NCI-H1105 treated with DMSO at 0.1 percent for 48 hours (cell line): ENCODE measurements around the gene ULK1.

ENCODE experiments used
- DNase-seq: peaks from one replicate; lab custom pipeline; 2025; lab: John Stamatoyannopoulos, UW

Gene ULK1

DNA sequence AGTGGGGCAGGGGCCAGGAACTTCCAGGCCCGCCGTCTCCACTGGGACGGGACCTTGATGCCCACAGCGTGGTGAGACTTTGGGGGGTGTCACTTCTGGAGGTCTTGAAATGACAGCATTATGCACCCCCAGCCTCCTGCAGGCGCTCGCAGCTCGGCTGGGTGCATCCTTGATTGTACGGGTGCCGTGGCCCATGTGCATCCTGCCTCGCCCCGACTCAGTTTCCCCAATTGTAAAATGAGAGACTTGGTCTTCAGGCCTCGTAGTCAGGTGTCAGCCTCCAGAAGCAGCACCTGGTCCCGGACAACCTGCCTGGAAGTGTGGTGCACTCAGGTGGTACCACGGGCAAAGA, 25.7 kb downstream of the ULK1 start:
- DNase-seq, result no peak

DNA sequence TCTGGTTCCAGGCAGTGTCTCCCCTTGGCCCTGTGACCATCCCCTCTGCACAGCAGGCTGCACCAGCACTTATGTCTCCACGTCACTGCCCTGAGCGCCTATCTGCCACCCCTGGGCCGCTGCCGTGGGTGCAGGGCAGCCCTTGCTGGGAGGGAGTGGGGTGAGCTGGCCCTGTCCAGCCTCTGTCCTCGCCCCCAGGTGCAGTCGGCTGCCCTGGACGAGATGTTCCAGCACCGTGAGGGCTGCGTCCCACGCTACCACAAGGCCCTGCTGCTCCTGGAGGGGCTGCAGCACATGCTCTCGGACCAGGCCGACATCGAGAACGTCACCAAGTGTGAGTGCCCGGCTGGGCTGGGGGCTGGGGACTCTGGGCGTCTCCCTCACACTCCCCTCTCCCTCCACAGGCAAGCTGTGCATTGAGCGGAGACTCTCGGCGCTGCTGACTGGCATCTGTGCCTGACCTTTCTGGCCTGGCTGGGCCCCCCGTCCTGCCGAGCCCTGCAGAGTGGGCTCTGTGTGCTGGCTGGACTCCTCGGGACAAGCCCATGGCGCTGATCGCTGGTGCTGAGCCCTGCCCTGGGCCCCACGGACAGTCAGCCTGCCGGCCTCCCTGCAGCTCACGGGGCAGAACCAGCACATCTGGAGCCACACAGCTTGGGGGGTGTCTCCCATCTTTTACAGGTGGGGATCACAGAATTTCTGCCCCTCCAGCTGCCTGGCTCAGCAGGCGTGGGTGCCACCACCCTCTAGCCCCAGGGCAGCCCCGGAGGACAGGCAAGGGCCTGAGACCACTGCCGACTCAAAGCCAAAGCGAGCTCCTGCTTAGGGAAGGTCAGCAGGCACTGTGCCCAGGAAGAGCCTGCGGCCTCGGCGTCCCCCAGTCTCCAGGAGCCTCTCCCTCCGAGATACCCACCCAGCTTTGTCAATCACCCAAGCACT, 26.7 kb downstream of the ULK1 start:
- DNase-seq, result no peak

DNA sequence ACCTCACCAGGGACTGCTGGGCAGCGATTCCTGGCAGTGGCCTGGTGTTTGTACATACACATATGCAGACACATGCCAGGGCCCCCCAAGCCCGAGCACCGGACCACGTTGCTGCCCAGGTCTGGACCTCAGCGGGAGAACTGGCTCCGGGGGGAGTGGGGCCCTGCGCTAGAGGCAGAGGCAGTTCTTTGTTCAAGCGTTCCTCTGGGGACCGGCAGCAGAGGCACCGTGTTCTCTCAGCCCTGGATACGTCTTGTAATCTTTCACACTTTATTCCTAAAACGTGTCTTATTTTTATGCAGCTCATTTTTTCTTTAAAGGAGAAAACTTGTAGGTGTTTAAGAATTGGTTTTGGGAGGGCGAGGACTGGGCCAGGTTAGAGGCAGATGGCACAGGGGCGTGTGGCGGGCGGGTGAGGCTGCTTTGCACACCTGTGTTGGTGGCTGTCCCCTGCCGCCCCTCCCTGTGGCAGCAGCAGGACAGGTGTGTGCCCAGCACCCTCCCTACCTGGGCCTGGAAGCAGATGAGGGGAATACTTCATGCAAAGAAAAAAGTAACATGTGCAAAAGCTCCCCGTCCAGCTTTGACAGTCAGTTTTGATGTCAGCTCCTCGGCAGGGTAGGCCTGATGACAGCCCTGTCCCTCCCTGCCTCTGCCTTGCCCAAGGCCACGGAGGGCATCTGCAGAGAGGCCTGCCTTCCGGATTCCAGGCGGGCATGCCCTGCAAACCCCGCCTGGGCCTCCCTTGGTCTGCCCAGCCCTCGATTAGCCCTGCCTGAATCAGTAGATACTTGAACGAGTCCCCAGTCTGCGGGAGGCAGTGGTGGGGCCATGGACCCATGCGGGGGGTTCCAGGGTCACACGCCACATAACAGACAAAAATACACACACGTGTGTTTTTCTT, 27.7 kb downstream of the ULK1 start:
- DNase-seq, result no peak

DNA sequence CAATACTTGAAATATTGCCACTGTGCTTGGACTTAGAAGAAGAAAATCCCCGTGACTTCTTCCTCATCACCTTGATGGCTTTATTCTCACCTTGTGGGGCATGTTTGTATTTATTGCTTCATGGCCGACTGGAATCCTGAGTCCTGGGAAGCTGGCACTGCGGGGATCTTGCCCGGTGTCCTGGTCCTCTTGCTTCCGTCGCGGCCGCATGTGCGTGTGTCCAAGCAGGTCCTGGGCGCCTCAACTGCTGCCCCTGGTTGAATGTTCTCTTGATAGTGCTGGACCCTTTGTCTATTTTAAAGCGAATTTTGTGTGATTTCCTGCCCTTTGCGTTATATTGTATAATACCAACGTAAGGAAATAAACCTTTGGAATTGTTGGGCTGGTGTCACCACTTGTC, 28.4 kb downstream of the ULK1 start:
- no peak for DNase-seq

DNA sequence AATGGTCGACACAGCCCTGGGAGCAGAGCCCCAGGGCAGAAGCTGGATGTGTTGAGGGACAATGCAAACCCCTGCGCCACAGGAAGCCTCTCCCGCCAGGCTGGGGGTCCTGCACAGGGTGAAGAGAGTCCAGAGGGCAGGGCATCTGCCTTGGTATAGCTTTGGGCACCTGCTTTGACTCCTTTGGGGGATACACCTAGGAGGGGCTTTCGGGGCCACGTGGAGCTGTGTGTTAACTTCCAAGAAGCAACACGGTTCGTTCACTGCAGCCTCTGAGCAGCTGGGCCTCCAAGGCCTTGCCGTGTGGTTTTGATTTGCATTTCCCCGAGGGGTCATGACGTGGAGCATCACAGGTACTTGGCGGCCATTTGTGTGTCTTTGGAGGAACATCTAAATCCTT, 28.8 kb downstream of the ULK1 start:
- no peak for DNase-seq

DNA sequence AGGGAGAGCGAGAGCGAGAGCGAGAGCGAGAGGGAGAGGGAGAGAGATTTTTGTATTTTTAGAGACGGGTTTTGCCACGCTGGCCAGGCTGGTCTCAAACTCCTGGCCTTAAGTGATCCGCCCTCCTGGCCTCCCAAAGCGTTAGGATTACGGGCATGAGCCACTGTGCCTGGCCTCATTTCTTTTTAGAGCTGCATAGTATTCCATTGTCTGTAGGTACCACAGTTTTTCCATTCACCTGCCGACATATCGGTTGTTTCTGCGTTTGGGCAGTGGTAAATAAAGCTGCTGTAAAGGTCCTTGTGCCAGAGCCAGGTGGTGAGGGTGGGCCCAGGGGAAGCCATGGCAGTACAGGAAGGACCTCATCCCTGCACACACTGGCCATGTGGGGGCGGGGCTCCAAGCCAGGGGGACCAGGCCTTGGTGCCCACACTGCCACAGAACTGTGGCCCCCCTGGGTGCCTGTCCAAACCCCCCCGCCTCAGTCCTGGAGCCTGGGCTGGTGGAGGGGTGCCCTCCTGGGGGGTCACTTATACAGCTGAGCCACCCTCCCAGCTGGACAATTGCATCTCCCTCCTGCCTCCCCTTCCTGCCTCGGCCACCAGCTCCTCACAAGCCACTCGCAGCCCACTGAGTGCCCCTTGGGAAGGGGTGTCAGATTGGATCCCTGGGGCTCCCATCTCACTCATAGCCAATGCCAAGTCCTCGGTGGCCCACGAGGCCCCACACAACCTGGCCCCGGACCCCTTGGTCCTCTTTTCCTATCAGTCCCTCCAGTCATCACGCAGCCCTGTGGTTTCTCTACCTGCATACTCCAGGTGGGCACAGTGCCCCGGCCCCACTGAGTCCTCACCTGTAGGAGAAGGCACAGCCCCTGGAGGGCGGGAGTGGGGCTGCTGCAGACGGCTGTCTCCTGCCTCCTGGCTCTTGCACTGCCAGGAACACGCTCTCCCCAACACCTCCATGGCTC, 33.0 kb downstream of the ULK1 start:
- DNase-seq, result no peak

DNA sequence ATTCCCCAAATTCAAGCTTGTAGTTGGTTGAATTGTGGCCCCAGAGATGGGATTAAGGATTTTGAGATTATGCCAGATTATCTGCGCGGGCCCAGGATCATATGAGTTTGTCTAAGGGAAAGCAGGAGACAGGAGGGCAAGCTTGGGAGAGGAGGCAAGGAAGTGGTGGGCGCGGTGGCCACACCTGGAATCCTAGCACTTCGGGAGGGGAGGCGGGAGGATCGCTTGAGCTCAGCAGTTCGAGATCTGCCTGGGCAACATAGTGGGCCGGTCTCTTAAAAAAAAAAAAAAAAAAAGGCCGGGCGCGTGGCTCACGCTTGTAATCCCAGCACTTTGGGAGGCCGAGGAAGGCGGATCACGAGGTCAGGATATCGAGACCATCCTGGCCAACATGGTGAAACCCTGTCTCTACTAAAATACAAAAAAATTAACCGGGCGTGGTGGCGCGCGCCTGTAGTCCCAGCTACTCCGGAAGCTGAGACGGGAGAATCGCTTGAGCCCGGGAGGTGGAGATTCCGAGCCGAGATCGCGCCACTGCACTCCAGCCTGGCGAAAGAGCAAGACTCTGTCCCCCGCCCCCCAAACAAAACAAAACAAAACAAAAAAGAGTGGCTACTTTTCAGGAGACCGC, 33.8 kb downstream of the ULK1 start:
- DNase-seq, result no peak

DNA sequence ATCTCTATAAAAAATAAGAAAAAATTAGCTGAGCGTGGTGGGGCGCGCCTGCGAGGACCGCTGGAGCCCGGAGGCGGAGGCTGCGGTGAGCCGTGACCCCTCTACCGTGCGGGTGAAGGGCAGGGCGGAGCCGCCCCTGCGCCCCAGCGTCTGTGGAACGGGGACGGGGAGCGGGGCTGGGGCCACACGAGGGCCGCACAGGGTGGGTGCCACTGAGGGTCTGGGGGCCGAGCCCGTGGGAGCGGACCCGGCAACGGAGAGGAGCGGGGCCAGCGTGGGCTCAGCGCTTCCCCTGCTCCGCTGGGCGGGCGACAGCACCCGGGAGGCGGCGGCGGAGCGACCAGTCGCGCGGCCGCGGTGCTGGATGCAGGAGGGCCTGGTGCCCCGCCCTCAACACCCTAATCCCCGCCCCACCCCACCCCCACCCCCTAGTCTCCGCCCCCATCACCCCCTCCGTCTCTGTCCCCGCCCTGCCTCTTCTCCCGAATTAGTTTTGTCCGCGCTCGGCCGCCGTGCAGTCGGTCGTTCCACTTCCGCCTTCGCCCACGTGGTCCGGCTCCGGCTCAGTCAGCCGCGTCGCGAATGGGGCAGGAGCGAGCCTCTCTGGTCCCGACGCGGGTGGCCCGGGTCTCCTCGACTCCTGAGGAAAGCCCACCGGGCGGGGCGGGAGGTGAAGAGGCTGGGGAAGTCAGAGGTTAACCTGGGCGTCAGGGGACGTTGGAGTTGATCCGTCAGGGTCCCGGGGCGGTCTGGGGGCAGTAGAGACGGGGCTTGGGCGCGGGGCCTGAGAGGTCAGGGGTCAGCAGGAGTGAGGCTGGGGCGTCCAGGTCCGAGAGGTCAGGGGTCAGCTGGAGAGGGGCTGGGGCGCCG, 34.5 kb downstream of the ULK1 start, which contains the start of gene PUS1:
Gene PUS1 (plus strand): TSS at position 566 of the 870 bp plus-strand sequence. CDS start 447 bp downstream, outside the sequence.
- peak; percentile 89 for DNase-seq

DNA sequence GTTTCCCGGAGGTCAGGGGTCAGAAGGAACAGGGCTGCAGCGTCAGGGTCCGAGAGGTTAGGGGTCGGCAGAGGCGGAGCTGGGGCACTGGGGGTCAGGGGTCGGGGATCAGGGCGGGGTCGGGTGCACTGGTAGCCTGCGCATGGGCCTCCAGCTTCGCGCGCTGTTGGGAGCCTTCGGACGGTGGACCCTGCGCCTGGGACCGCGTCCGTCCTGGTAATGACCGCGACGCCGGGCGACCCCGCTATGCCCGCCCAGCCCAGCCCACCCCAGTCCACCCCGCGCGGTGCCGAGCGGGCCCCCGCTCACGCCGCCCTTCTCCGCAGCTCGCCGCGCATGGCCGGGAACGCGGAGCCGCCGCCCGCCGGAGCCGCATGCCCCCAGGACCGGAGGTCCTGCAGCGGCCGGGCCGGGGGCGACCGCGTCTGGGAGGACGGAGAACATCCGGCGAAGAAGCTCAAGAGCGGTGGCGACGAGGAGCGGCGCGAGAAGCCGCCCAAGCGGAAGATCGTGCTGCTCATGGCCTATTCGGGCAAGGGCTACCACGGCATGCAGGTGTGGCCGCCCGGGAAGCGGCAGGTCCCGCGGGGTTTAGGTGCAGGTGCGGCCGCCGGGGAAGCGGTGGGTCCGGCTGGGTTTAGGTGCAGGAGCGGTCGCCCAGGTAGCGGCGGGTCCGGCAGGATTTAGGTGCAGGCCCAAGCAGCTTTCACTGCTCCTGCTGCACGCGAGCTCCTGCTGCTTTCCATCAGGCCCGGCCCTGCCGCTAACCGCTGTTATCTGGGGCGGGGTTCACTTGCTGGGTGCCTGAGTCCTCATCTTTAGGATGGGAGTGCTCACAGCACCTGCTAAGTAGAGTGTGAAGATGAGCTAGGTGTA, 35.4 kb downstream of the ULK1 start:
- no peak for DNase-seq

DNA sequence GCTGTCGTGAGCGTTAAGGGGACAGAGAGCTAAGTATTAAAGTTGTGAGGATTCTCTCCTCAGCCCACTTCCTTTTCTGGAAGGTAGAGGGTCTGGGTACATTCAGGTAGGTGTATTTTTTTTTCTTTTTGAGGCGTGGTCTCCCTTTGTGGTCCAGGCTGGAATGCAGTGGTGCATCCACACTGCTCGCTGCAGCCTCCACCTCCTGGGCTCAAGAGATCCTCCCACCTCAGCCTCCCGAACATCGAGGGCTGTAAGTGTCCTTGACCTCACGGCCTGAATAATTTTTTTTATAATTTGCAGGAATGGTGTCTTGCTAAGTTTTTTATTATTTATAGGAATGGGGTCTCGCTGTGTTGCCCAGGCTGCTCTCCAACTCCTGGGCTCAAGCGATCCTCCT, 36.1 kb downstream of the ULK1 start:
- DNase-seq, result no peak

DNA sequence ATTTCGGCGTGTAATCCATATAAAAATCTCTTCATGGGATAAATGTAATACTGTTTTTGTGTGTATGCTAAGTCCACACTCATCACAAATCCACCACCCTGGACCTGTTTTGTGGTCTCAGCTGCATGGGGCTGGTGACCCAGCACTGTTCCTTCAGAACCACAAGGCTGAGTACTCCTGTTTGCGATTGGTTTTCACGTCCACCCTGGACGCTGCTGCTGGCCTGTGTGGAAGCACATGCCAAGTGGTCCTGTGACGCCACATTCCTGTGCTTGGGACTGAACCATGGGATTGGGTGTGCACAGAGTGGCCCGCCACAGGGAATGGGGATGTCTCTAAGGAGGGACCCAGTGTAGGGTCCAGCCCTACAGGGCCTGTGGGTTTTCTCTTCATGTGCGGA, 39.0 kb downstream of the ULK1 start:
- DNase-seq, result no peak

DNA sequence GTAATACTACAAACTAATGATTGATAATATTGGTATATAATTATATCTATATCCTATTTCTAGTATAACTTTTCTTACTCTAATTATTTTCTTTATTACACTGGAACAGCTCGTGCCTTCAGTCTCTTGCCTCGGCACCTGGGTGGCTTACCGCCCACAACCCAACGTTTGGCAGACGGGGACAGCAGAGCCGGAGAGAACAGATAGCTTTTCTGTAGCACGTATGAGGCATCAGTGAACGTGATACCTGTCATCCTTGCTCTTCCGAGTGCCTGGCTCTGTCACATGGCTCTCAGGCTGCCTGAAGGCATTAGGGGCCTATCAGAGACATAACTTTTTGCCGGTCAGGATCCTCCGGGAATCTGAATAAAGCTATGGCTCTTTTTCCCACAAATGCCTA, 40.1 kb downstream of the ULK1 start:
- DNase-seq, result no peak

DNA sequence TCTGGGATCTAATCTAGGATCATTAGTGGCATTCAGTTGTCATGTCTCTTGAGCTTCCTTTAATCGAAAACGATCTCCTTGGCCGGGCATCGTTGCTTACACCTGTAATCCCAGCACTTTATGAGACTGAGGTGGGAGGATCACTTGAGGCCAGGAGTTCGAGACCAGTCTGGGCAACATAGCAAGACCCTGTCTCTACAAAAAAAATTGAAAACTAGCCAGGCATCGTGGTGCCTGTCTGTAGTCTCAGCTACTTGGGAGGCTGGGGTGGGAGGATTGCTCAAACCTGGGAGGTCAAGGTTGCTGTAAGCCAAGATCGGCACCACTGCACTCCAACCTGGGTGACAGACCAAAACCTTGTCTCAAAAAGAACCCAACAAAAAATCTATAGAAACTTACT, 43.7 kb downstream of the ULK1 start:
- no peak for DNase-seq

DNA sequence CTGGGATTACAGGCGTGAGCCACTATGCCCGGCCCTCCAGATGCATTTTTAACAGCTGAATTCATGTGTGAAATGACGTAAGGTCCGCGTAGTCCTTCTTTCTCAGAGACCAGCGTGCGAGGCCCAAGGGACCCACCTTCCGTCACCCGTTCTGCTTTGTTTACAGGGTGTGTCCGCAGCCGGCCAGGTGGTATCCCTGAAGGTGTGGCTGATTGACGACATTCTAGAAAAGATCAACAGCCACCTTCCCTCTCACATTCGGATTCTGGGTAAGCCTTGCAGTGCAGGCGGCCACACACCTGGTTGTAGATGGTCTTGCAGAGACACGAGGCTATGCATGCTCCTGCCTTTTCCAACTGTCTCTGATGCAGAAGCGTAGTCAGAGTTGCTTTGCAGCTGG, 44.6 kb downstream of the ULK1 start:
- no peak for DNase-seq

DNA sequence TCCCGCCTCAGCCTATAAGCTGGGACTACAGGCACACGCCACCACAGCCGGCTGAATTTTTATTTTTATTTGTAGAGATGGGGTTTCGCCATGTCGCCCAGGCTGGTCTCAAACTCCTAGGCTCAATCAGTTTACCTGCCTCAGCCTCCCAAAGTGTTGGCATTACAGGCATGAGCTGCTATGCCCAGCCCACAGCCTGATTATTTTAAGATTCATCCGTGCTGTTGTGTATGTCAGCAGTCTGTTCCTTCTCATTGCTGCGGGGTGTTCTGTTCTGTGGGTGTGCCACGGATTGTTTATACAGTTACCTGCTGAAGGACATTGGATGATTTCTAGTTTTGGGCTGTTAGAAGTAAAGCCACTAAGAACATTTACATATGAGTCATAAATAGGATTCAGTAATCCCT, 45.7 kb downstream of the ULK1 start:
- DNase-seq, result no peak

DNA sequence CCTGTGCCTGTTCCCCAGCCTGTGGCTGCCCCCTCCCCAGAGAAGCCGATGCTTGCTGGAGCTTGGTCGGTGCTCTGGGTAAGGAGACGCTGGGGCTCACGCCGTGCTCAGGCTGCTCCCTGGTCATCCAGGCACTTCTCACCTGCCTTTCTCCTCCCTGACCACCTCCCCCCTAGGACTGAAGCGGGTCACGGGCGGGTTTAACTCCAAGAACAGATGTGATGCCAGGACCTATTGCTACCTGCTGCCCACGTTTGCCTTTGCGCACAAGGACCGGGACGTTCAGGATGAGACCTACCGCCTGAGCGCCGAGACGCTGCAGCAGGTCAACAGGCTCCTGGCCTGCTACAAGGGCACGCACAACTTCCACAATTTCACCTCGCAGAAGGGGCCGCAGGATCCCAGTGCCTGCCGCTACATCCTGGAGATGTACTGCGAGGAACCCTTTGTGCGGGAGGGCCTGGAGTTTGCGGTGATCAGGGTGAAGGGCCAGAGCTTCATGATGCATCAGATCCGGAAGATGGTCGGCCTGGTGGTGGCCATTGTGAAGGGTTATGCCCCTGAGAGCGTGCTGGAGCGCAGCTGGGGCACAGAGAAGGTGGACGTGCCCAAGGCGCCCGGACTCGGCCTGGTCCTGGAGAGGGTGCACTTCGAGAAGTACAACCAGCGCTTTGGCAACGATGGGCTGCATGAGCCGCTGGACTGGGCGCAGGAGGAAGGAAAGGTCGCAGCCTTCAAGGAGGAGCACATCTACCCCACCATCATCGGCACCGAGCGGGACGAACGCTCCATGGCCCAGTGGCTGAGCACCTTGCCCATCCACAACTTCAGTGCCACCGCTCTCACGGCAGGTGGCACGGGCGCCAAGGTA, 46.9 kb downstream of the ULK1 start:
- DNase-seq, result no peak

DNA sequence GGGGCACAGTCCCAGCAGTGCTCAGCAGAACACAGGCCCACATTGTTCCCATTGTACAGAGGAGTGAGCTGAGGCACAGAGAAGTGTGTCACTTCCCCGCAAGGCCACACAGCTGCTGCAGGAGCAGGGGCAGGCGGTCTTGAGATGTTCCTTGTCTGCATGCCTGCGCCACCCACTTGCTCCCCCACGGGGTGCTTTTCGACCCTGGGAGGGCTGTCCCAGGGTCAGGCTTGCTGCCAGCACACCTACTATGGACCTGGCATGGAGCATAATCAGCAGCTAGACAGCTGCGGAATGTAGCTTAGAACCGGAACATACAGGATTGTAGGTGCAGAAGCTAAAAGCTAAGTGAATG, 47.5 kb downstream of the ULK1 start:
- no peak for DNase-seq

DNA sequence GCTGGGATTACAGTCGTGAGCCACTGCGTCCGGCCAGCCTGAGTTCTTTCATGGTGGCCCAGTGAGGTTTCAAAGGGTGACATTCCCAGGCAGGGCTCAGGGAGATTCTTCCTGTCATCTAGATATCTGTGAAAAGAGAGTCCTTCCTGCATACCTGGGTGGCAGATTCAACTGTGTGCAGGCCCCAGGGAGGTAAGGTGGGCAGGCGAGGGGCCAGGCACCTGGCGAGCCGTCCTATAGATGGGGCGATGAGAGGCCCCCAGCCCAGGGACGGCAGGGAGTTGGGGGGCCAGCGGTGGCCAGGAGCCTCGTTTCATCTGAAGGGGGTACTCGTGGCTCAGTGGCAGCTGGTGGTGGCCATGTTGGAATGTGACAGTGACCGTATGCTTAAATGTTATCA, 48.2 kb downstream of the ULK1 start:
- no peak for DNase-seq
